Measurements from ENCODE around the gene STOM.
"Not testable (repeated sequence)": the region's sequence is repeated elsewhere in the genome, so short reads cannot be mapped to it uniquely, and the experiment has no call there.

The STOM gene

GRCh38 chr9:121369595-121370265 is at the start of gene STOM:
Gene STOM (minus strand): TSS chr9:121370250. CDS start chr9:121370187, 63 bp downstream.
- no peak for DNase-seq

- no peak for DNase-seq
These were observed 41.9 kb upstream of the STOM start for GRCh38 chr9:121411993-121412392.

GRCh38 chr9:121405899-121406298 is 35.8 kb upstream of the STOM start:
- no peak for DNase-seq

GRCh38 chr9:121404906-121405305 is 34.9 kb upstream of the STOM start:
- no peak for DNase-seq

- peak; percentile 57 for DNase-seq
These were observed 30.0 kb upstream of the STOM start for GRCh38 chr9:121399883-121400607.

GRCh38 chr9:121399126-121399882 is 29.3 kb upstream of the STOM start:
- DNase-seq: no peak

- no peak for DNase-seq
These were observed 28.3 kb upstream of the STOM start for GRCh38 chr9:121398374-121398773.

GRCh38 chr9:121397277-121397676 is 27.2 kb upstream of the STOM start:
- not testable (repeated sequence) for DNase-seq

- no peak for DNase-seq
These were observed 25.5 kb upstream of the STOM start for GRCh38 chr9:121395558-121395957.

GRCh38 chr9:121394292-121394691 is 24.2 kb upstream of the STOM start:
- DNase-seq: no peak

GRCh38 chr9:121393318-121393717 is 23.3 kb upstream of the STOM start:
- DNase-seq: no peak

GRCh38 chr9:121390372-121390771 is 20.3 kb upstream of the STOM start:
- DNase-seq: no peak

GRCh38 chr9:121388140-121388905 is 18.3 kb upstream of the STOM start:
- no peak for DNase-seq

- DNase-seq: no peak
These were observed 16.6 kb upstream of the STOM start for GRCh38 chr9:121386442-121387175.

GRCh38 chr9:121383715-121384114 is 13.7 kb upstream of the STOM start:
- DNase-seq: no peak

GRCh38 chr9:121380846-121381245 is 10.8 kb upstream of the STOM start:
- no peak for DNase-seq

GRCh38 chr9:121376214-121376830 is 6.3 kb upstream of the STOM start:
- DNase-seq: no peak

- no peak for DNase-seq
These were observed 3.1 kb upstream of the STOM start for GRCh38 chr9:121373011-121373729.

- DNase-seq: no peak
These were observed 2.4 kb upstream of the STOM start for GRCh38 chr9:121372239-121373010.

- no peak for DNase-seq
These were observed 1.5 kb upstream of the STOM start for GRCh38 chr9:121371495-121372061.

Data from NCI-H748 treated with DMSO at 0.1 percent for 48 hours (cell line).